Dermis blood vessel endothelial cell (primary cell): ENCODE measurements around the gene LRRN3. TPM values are rescaled to one million over a fixed set of nuclear protein-coding genes. Genes with fewer than 3 reads are reported as not detected.

Source experiments
- DNase-seq: peaks from one replicate; pipeline ENCODE4 v3.0.0; 2010
- total RNA-seq: library from RNA; depleted of rRNA; stranded (reverse); fragments of >200 nt; gene quantifications from 2 replicates; pipeline ENCODE4 v1.2.3, GENCODE V29; 2014

LRRN3 gene
- total RNA-seq, 1 donor from 2014 or later, result not detected

- DNase-seq, result no peak
Measured at GRCh38 chr7:111080495-111081105, 10.3 kb upstream of the LRRN3 start.

DNA sequence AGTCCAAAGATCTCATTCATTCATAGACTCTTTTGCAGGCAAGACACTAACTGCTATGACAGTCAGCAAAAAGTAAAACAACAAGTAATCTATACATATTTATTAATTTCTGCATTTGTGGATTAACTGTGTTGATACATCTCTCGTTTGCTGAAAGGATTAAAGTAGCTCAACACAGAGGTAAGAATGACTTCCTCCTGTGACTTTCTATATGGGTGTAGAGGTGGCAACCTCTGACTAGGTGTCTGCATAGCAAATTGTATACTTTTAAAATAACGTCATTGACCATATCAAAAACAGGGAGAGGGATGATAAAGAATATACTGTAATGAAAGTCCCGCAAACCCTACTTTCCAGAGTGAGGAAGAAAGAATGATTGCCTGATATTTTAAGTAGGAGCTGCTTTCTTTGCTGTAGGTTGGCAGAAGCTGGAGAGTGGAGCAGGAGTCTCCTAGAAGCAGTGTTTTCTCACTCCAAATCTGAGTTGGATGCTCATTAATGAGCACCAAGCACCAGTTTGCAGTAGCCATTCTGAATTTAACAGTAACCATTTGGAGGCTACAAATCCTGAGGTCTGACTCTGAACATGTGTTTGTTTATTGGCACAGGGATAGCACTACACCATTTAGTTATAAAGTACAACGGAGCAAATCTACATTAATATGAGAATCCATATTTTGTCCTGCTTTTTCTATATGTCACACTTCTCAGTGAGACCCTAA is 9.2 kb upstream of the LRRN3 start:
- no peak for DNase-seq

- DNase-seq, result no peak
Measured at GRCh38 chr7:111082351-111082750, 8.6 kb upstream of the LRRN3 start.

DNA sequence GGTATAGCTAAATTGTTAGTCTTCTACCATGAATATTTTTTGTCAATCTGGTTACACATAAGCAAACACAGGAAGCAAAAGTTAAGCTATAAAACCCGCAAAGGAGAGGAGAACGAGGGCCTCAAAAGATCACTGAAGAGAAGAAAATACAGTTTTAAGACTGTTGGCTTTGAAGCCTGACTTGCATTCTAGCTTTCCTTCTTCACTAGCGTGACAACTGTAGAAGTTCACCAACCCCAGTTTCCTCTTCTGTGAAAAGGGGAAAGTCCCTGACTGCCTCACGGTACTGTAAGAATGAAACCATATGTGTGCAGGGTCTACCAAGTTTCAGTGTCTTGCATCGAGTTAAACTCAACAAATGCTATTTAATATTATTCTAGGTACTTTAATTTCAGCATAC is 7.5 kb upstream of the LRRN3 start:
- DNase-seq, result peak; percentile 39

- no peak for DNase-seq
Measured at GRCh38 chr7:111085356-111085755, 5.6 kb upstream of the LRRN3 start.

DNA sequence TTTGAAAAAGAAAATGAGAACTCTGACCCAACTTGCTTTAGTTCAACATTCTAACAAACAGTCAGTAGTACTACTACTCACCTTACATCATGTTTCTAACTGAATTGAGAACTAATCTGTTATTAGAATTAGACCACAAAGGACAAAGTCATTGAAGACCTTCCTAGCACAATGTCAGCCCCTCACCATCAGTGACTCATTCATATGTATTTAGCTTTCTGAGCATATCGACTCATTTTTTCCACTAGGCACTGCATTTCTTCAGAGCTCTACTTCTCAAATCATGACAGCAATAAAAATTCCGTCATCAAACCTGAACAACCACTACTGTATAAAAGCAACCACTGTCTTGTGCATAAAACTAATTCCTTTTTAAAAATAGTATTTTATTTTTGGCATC is 4.4 kb upstream of the LRRN3 start:
- DNase-seq, result no peak

- DNase-seq, result no peak
Measured at GRCh38 chr7:111088328-111088727, 2.6 kb upstream of the LRRN3 start.

DNA sequence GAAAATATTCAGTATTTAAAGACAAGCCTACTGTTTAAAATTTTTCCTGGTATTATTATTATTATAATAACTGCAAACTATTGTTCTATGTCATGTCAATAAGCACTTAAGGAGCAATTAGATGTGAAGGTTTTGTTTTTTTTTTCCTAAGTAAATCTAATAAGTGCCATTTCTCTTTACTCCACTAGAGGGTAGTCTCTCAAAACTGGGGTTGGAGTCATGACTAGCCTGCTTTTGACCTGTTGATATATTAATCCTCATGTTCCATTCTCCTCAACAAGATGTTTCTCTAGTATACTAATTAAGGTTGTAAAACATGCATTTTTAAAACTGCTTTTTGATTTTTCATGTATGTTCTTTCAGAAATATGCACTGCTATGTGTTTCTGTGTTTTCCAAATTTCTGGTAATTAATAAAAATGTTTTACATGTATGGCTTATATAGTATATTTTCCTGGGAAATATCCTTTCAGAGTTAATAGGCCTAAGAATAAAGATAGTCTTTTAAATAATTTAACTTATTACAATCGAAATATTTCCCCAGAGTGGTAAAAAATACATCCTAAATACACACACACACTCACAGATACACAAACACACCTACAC is 1.0 kb upstream of the LRRN3 start:
- DNase-seq, result peak; percentile 70

DNA sequence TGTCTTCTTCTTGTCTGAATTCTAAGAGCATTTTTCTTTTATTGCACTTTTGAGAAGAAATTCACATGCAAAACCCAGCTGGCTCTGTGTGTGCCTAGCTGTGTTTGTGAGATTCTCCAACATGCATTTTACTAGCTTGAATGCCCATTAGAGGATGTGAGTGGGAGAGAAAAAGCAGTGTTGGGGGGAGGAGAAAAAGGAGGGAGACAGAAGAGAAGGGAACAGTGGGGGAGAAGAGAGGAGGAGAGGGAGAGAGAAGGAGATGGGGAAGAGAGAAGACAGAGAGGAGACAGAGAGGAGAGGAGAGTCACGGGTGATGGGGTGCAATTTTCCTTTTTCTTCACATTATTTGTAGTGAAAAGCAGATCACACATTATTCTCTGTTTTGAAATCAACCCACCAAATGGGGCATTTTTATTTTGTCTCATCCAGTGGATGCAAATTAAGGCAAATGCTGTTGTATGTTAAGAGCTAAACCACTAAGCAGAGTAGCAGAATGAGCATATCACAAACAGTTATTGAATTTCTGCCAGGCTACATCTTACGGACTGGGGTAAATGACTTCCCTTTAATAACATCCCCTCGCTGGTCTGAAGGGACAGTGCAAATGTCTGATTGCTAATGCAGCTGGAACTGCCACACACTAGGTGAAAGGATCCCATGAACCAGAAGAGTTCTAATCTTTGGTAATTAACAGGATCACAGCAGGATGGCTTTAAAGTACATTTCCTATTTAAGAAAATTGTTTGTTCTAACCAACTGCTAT is 849 bp downstream of the LRRN3 start:
- DNase-seq, result peak; percentile 27

GRCh38 chr7:111092406-111093236 is 1.7 kb downstream of the LRRN3 start:
- DNase-seq, result no peak

DNA sequence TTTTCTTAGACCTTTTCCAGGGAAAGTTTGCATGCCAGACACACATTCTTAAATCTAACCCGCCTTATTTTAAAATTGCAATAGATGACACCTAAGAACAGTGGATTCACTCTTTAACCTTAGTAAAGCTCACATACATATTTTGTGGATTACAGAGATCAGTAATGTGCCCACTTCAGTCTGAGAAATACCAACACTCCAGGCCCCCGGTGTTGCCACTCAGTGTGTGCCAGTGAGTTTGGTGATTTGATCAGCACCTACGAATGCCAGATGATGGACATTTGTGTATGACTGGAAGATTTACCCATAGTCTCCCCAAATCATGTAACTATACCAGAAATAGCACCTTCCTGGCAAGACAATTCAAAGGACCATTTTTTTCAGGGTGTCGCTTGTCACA is 2.6 kb downstream of the LRRN3 start:
- no peak for DNase-seq

GRCh38 chr7:111094419-111094818 is 3.5 kb downstream of the LRRN3 start:
- DNase-seq, result no peak

- no peak for DNase-seq
Measured at GRCh38 chr7:111096997-111097396, 6.1 kb downstream of the LRRN3 start.

DNA sequence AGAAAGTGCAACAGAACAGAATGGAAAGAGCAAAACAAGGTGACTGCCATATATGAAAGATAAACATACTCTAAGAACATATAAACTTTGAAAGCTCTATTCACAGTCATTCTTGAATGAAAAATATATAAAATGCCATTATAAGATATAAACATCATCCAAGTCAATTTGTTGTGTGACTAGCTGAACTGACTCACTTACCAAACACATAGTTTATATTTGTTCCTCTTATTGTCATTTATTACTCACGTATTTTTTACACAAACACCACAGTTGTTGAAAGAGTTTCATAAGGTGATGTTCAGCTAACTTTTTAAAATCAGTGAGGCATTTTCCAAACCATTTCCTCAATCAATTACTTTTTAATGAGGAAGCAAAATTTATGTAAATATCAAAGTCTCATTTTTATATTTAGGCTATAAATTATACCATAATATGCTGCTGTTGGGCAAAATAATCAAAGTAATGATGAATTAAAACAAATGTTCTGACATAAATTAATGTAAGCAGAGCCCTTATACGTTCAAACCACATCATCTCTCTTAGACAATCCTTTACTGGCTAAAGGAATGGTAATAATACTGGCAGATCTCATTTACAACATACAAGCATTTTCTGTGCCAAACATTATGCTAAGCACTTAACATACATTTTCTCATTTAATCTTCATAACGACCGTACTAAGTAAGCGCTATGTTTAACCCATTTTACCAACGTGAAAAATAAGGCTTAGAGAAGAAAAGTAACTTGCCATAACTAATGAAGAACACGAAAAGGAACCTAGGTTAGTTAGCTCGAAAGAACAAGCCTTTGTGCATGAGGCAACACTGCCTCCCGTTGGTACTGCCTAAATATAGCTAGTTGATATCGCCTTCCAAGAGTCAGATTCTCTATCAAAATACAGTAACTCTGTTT is 7.3 kb downstream of the LRRN3 start:
- peak; percentile 51 for DNase-seq

DNA sequence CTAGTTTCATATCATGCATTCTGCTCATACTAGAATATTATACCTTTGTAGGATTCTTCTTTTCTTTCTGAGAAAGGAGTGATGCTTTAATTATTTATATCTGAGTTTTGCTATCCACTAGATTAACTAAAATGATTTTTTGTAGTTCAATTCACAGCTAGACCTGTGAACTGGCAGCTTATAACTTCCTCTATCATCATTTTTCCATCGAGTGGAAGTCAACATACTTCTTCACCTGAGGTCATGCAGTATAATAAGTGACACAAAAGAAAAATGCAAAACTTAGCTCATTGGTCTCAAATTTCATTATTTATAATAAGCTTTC is 8.0 kb downstream of the LRRN3 start:
- DNase-seq, result no peak

DNA sequence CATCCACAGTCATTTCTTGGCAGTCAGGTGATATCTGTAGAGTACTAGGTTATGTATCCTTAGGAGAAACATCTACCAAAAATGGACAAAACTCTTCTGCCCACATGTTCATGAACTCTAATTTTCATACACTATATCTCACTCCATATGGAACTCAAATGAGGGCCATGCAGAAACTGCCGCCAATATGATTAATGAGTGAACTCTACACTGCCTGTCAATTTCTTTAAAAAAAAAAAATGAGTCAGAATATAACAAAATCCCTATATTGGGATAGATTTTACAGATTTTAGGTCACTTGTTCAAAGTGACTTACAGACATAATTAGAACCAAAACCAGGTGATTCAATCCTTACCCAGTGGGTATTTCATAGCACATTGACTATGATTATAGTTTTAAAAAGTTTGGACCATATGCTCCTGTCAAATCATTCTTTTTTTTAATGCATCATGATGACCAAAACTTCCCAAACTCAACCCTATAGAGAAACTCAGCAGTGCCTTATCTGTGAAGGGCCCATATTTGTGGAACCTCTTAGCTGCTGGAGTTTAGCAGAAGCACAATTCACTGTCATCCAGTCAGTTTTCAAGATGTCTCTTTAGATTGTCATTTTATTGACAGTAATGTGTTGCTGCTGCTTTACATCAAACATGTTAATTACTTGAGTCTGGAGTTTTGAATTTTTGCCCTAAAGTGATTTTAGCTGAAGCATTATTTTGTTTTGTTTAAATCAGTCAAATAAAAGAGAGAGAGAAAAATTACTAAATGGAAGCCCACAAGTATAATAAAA is 11.1 kb downstream of the LRRN3 start:
- DNase-seq, result no peak

DNA sequence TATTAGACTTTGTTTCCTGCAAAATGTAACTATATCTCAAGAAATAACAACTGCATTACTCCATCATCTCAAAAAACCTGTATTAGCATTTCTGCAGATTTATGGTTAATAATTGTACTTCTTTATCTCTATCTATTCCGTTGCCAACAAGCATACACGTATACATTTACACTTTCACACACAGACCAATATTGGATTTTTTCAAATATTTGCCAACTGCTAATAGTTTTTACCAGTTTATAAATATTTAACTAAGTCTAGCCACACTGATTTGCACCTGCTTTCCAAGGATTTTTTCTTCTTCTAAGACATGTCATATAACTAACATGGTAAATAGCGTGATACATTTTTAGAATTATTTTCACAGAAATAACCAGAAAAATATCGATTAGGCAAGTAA is 12.2 kb downstream of the LRRN3 start:
- DNase-seq, result no peak

GRCh38 chr7:111103678-111104274 is 12.8 kb downstream of the LRRN3 start:
- no peak for DNase-seq

DNA sequence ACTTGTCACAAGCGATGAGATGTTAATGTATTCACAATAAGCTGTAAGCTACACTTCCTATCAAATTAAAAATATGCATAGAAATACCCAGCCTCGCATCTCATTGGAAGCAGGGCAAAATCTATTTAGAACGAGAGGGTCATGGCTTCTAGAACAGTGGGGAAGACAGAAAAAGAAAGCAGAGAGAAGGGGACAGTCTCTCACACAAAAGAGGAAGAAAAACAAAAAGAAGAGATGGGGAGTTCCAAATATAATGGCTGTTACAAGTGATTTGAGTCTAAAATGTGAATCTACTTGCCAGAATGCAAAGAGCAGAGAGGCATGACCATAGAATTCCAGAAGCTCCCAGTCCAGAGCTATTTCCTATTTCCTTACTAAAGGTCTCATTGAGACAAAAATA is 13.8 kb downstream of the LRRN3 start:
- no peak for DNase-seq

GRCh38 chr7:111105269-111105668 is 14.3 kb downstream of the LRRN3 start:
- DNase-seq, result no peak
